SKM-1 treated with dmso at 0.1 percent for 144 hours (cell line): ENCODE data around the gene NDST3.

Experiments used
- DNase-seq: peaks from one replicate; lab custom pipeline; 2025; ENCODE audit not compliant: unreplicated experiment; lab: John Stamatoyannopoulos, UW

The NDST3 gene

GRCh38 chr4:118307643-118308042 lies 273.4 kb downstream of the NDST3 start:
- DNase-seq = no peak
